Stimulated activated CD8-positive, alpha-beta memory T cell treated with anti-CD3 and anti-CD28 coated beads, Interleukin-2, amount 100 ng/mL, for 1 hour (primary cell): Measurements from ENCODE around the gene SNAPC3.
"Not testable (repeated sequence)": the region's sequence is repeated elsewhere in the genome, so short reads cannot be mapped to it uniquely, and the experiment has no call there.

ENCODE experiments used
- DNase-seq, 2 donors: peaks; one replicate each; pipeline ENCODE4 v3.0.0-alpha.2; 2020; ENCODE audit warnings: low read depth in 2 of 2

SNAPC3 gene

GRCh38 chr9:15422372-15423230, at the start of gene SNAPC3:
SNAPC3 (plus strand) TSS chr9:15422876; CDS start chr9:15422880, 4 bp downstream.
- peak; percentile 83 for DNase-seq

- no peak for DNase-seq
These were observed 48.8 kb upstream of the SNAPC3 start for GRCh38 chr9:15373881-15374280.

GRCh38 chr9:15374310-15374709, 48.4 kb upstream of the SNAPC3 start:
- DNase-seq, result no peak

GRCh38 chr9:15374825-15375224, 47.9 kb upstream of the SNAPC3 start:
- DNase-seq, result no peak

- no peak for DNase-seq
These were observed 44.8 kb upstream of the SNAPC3 start for GRCh38 chr9:15377625-15378540.

GRCh38 chr9:15379317-15379716, 43.4 kb upstream of the SNAPC3 start:
- not testable (repeated sequence) for DNase-seq

GRCh38 chr9:15379888-15380287, 42.8 kb upstream of the SNAPC3 start:
- DNase-seq, result not testable (repeated sequence)

- no peak for DNase-seq
These were observed 41.2 kb upstream of the SNAPC3 start for GRCh38 chr9:15381491-15381890.

GRCh38 chr9:15386465-15386864, 36.2 kb upstream of the SNAPC3 start:
- no peak for DNase-seq

- DNase-seq, result no peak
These were observed 33.5 kb upstream of the SNAPC3 start for GRCh38 chr9:15389173-15389572.

GRCh38 chr9:15389631-15390030, 33.0 kb upstream of the SNAPC3 start:
- DNase-seq, result no peak

GRCh38 chr9:15390201-15390600, 32.5 kb upstream of the SNAPC3 start:
- DNase-seq, result no peak

- no peak for DNase-seq
These were observed 30.3 kb upstream of the SNAPC3 start for GRCh38 chr9:15392363-15392762.

GRCh38 chr9:15400281-15400941, 22.3 kb upstream of the SNAPC3 start:
- DNase-seq, result no peak

- no peak for DNase-seq
These were observed 21.4 kb upstream of the SNAPC3 start for GRCh38 chr9:15401266-15401665.

- DNase-seq, result no peak
These were observed 19.5 kb upstream of the SNAPC3 start for GRCh38 chr9:15403155-15403554.

- DNase-seq, result no peak
These were observed 18.5 kb upstream of the SNAPC3 start for GRCh38 chr9:15404171-15404570.

- no peak for DNase-seq
These were observed 5.8 kb upstream of the SNAPC3 start for GRCh38 chr9:15416880-15417279.

GRCh38 chr9:15417626-15418025, 5.0 kb upstream of the SNAPC3 start:
- no peak for DNase-seq

GRCh38 chr9:15420796-15421195, 1.9 kb upstream of the SNAPC3 start:
- no peak for DNase-seq

- no peak for DNase-seq
These were observed 1.1 kb upstream of the SNAPC3 start for GRCh38 chr9:15421532-15421931.

GRCh38 chr9:15421990-15422371, 695 bp upstream of the SNAPC3 start:
- no peak for DNase-seq
